ENCODE results near the gene SLC6A1. TPM values are rescaled to one million over a fixed set of nuclear protein-coding genes. Genes with fewer than 3 reads are reported as not detected.

Gene SLC6A1
- total RNA-seq, 1 donor from 2014 or later, result 0.62 TPM

GRCh38 chr3:11080492-11080891 lies 87.9 kb downstream of the SLC6A1 start:
- intact Hi-C loops (cut with micrococcal nuclease), result no loop called here
- DNase-seq (no peak), ATAC-seq (no peak)

GRCh38 chr3:11084098-11084497 lies 91.5 kb downstream of the SLC6A1 start:
- intact Hi-C loops (cut with micrococcal nuclease), result no loop called here
- DNase-seq (no peak), ATAC-seq (no peak)

- ATAC-seq (no peak), DNase-seq (no peak)
- intact Hi-C loops (cut with micrococcal nuclease), result no loop called here
Measured at GRCh38 chr3:11084677-11085076, 92.1 kb downstream of the SLC6A1 start.

- ATAC-seq (no peak), DNase-seq (no peak)
- intact Hi-C loops (cut with micrococcal nuclease), result no loop called here
Measured at GRCh38 chr3:11085093-11085840, 92.7 kb downstream of the SLC6A1 start.

- no peak for ATAC-seq
- DNase-seq, result no peak
- intact Hi-C loops (cut with micrococcal nuclease), result no loop called here
Measured at GRCh38 chr3:11086856-11087255, 94.3 kb downstream of the SLC6A1 start.

GRCh38 chr3:11088066-11088465 lies 95.5 kb downstream of the SLC6A1 start:
- no peak for DNase-seq
- no peak for ATAC-seq
- intact Hi-C loops (cut with micrococcal nuclease), result no loop called here

- ATAC-seq (no peak), DNase-seq (no peak)
- intact Hi-C loops (cut with micrococcal nuclease), result no loop called here
Measured at GRCh38 chr3:11088831-11089230, 96.3 kb downstream of the SLC6A1 start.

Other genes starting within 250 kb of the SLC6A1 start
- not detected for gene SLC6A11, start 176.5 kb upstream of the SLC6A1 start, total RNA-seq
- gene HRH1, start 161.7 kb downstream of the SLC6A1 start, total RNA-seq, result 1.4 TPM

Data from left ventricle myocardium superior (tissue), 1 donor.